Small intestine (tissue), 7 donors: ENCODE data around the gene EPSTI1. TPM values are rescaled to one million over a fixed set of nuclear protein-coding genes. Genes with fewer than 3 reads are reported as not detected.

Source experiments
- DNase-seq, 2 donors: peaks; one replicate each; pipeline versions ENCODE4 v3.0.0 to v3.0.0-alpha.2; 2013
- FAIRE-seq: peaks from 2 replicates; lab custom pipeline; 2012; peaks lifted over from hg19 to GRCh38; lab: Jason Lieb, UNC
- H3K27ac ChIP-seq, 3 donors: one replicate each; pipeline ENCODE4 v1.5.1; 2013; ENCODE audit warnings: low read length in 2 of 3, mild to moderate bottlenecking in 2 of 3, control low read depth in 1 of 3, inconsistent platforms in 1 of 3, low read depth in 1 of 3, moderate library complexity in 1 of 3
- H3K27me3 ChIP-seq, 3 donors: one replicate each; pipeline ENCODE4 v1.6.1; 2013; ENCODE audit warnings: low read length in 3 of 3, inconsistent platforms in 1 of 3; ENCODE audit not compliant: control insufficient read depth in 3 of 3, insufficient read depth in 3 of 3
- H3K36me3 ChIP-seq, 3 donors: one replicate each; pipeline ENCODE4 v1.6.1; 2013; ENCODE audit warnings: low read length in 3 of 3, inconsistent platforms in 1 of 3, low read depth in 1 of 3, mild to moderate bottlenecking in 1 of 3, moderate library complexity in 1 of 3; ENCODE audit not compliant: control insufficient read depth in 3 of 3, insufficient read depth in 2 of 3
- H3K4me1 ChIP-seq, 3 donors: one replicate each; pipeline ENCODE4 v1.6.1; 2013; ENCODE audit warnings: low read length in 2 of 3, inconsistent platforms in 1 of 3, low read depth in 1 of 3, mild to moderate bottlenecking in 1 of 3, moderate library complexity in 1 of 3; ENCODE audit not compliant: control insufficient read depth in 3 of 3, insufficient read depth in 2 of 3
- H3K4me3 ChIP-seq, 3 donors: one replicate each; pipeline ENCODE4 v1.5.1; 2013; ENCODE audit warnings: low read length in 3 of 3, control low read depth in 1 of 3, inconsistent platforms in 1 of 3, low read depth in 1 of 3, mild to moderate bottlenecking in 1 of 3, moderate library complexity in 1 of 3
- H3K9me3 ChIP-seq, 2 donors: one replicate each; pipeline ENCODE4 v1.6.1; 2013; ENCODE audit warnings: low read depth in 1 of 2, low read length in 1 of 2; ENCODE audit not compliant: control insufficient read depth in 2 of 2, insufficient read depth in 1 of 2
- WGBS, 3 donors: extraction: QIAGEN DNeasy Blood & Tissue Kit; methylation state at CpG; one replicate each; pipeline ENCODE4 v1.1.7; 2013; 5-methylcytosine and 5-hydroxymethylcytosine counted together
- polyA plus RNA-seq, 4 donors: library from polyadenylated mRNA; stranded (reverse) in 3 of 4; unstranded in 1 of 4; fragments of 200-250 nt in 3 of 4; fragments of 120-200 nt in 1 of 4; gene quantifications; one replicate each; pipeline versions ENCODE4 v1.2.1 to v1.2.3, GENCODE V29; 2013
- donor health status: healthy with polysubstance abuse.
- donor health status: control.
- donor health status: control.
- donor health status: Bipolar disorder and iron deficiency.
- donor health status: healthy.

Gene EPSTI1
- polyA plus RNA-seq, 4 donors: 11.3 to 83.8 (median 15.0) TPM

DNA sequence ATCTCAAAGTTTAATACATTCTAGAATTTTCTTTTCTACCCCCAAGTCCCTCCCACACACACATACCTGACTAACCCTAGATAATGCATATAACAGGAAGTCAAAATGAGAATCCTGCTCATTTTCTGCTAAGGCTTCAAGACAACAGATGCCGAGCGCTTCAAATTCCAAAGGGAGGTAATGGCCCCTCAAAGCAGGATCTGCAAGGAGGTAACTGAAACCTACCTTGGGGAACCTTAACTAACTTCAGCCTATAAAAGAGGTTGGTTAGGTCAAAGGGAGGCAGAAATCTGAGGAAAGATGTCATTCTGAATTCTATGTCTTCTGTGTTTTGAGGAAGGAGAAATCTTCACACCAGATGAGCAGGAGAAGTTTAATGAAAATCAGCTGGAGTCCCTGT is 26.8 kb downstream of the EPSTI1 start:
- FAIRE-seq: no peak

DNA sequence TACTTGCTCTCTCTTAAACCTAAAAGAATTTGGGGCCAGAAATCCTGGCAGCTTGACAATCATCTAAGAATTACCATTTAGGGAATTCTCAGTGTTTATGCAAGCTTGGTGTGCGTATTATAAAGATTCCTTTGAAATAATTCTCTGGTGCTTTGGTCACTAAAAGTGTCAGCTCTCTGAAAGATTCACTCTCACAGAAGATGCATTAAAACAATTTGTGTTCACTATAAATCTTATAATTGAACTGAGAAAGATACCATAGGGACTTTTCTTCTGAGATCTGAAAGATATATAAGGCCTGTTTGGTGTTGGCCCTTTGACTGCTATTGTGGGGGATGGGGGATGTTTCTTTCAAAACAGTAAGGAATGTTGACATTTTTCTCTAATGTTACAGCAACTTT is 27.3 kb downstream of the EPSTI1 start:
- Histone ChIP-seq H3K27me3 (no peaks in the 10 kb centered on the region), H3K4me3 (no peak overlapping the region), H3K36me3 (peaks cover 11 to 16% (median 14%) of the 10 kb centered on the region in 3 donors), H3K9me3 (no peaks in the 10 kb centered on the region), H3K27ac (peak overlapping the region in 1 of 3 donors; percentile 32), H3K4me1 (peaks cover under 1 to 27% (median 4%) of the 10 kb centered on the region in 3 donors)
- 80 to 98% (median 83%) methylated on average over 1 of the region's 1 CpG for WGBS, 3 donors
- DNase-seq (no peak), FAIRE-seq (no peak)

More for the DNA sequence above, 26.8 kb downstream of the EPSTI1 start:
- 74 to 92% (median 78%) methylated on average over 2 of the region's 2 CpGs for whole genome bisulfite sequencing, 3 donors
- Histone ChIP-seq H3K27ac (peak overlapping the region in 1 of 3 donors; percentile 32), H3K9me3 (no peaks in the 10 kb centered on the region), H3K27me3 (no peaks in the 10 kb centered on the region), H3K4me3 (no peak overlapping the region), H3K4me1 (peaks cover 2 to 31% (median 4%) of the 10 kb centered on the region in 3 donors), H3K36me3 (peaks cover 11 to 16% (median 14%) of the 10 kb centered on the region in 3 donors)
- no peak for DNase-seq

DNA sequence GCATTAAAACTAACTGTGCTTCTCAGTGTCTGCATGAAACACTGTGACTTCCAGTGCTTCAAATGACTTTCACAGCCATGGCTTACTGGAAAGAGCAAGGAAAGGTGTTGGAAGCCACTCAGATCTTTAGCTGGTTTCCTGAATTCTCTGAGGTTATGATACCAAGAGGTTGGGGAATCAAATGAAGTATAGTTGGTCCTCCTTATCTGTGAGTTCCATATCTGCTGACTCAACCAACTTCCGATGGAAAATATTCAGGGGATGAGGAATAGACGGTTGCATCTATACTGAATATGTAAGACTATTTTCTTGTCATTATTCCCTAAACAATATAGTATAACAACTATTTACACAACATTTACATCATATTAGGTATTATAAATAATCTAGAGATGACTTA is 32.4 kb downstream of the EPSTI1 start:
- FAIRE-seq: no peak

DNA sequence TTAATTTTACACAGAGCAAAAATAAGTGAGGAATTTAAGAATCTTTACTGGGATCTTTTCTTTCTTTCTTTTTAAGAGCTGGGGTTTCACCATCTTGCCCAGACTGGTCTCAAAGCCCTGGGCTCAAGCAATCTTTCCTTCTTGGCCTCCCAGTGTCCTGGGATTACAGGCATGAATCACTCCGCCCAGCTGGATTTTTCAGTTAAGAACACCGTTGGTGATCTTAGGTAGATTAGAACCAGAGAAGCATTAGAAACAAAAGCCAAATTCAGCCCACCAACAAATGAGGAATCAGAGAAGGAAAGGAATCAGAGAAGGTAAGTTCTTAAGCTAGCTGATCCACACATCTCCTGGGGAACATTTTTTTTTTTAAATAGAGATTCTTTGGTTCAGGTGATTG is 34.2 kb downstream of the EPSTI1 start:
- no peak for FAIRE-seq

More for the DNA sequence above, 32.4 kb downstream of the EPSTI1 start:
- no peaks in the 10 kb centered on the region for H3K27me3 ChIP-seq
- H3K9me3 ChIP-seq: no peaks in the 10 kb centered on the region
- no peak overlapping the region for H3K27ac ChIP-seq
- no peak for DNase-seq
- H3K36me3 ChIP-seq: peaks cover 21 to 22% (median 22%) of the 10 kb centered on the region in 3 donors
- 93 to 98% (median 94%) methylated on average over 2 of the region's 2 CpGs for WGBS, 3 donors
- H3K4me3 ChIP-seq: no peak overlapping the region
- H3K4me1 ChIP-seq: peaks cover 0 to 2% (median 0%) of the 10 kb centered on the region in 3 donors

DNA sequence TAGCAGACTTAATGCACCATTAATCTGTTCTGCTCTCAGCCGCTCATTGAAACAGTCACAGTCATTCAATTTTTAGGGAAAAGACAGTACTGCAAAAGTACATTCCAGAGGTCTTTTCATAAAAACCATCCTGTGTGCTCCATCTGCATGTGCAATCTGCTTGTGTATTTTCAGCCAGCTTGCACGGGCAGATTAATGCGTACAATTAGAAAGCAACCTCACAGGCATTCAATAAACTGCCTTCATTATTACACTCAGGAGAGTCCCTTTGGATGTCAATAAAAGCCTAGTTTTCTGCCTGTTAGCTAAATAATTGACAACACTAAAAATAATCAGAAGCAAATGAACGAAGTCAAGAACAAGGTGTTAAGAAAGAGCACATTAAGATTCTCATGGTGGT is 41.9 kb downstream of the EPSTI1 start:
- H3K27me3 ChIP-seq: no peaks in the 10 kb centered on the region
- H3K36me3 ChIP-seq: peaks cover 14 to 27% (median 18%) of the 10 kb centered on the region in 3 donors
- H3K9me3 ChIP-seq: peaks cover 0 to 4% of the 10 kb centered on the region in 2 donors
- WGBS, 3 donors: 86 to 95% (median 95%) methylated on average over 4 of the region's 4 CpGs
- DNase-seq: no peak
- H3K4me1 ChIP-seq: no peaks in the 10 kb centered on the region
- H3K27ac ChIP-seq: no peak overlapping the region
- H3K4me3 ChIP-seq: no peak overlapping the region
- FAIRE-seq: no peak

More for the DNA sequence above, 34.2 kb downstream of the EPSTI1 start:
- H3K27me3 ChIP-seq: no peaks in the 10 kb centered on the region
- no peak overlapping the region for H3K27ac ChIP-seq
- H3K4me3 ChIP-seq: no peak overlapping the region
- H3K4me1 ChIP-seq: peaks cover 0 to 2% (median 0%) of the 10 kb centered on the region in 3 donors
- WGBS, 3 donors: 91 to 95% (median 93%) methylated on average over 2 of the region's 2 CpGs
- H3K36me3 ChIP-seq: peaks cover 19 to 24% (median 20%) of the 10 kb centered on the region in 3 donors
- no peak for DNase-seq
- H3K9me3 ChIP-seq: no peaks in the 10 kb centered on the region

DNA sequence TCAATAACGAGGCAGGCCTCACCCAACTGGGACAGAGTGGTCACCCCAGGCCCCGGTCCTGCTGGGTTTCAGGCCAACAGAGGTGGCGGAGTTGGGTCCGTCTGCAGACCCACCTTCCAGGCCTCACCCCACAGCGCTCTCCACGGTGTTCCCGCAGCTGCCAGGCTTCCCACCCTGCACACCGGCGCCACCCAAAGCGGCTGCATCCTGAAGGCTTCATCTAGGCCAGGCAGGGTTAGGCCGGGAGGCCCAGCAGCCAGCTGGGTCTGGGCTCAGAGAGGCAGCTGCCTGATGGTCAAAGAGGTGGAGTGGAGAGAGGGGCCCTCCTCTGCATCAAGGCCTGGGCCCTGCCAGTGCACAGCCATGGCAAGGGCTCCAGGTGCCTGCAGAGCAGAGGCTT is 44.1 kb downstream of the EPSTI1 start:
- WGBS, 3 donors: 95 to 96% (median 96%) methylated on average over 11 of the region's 11 CpGs

DNA sequence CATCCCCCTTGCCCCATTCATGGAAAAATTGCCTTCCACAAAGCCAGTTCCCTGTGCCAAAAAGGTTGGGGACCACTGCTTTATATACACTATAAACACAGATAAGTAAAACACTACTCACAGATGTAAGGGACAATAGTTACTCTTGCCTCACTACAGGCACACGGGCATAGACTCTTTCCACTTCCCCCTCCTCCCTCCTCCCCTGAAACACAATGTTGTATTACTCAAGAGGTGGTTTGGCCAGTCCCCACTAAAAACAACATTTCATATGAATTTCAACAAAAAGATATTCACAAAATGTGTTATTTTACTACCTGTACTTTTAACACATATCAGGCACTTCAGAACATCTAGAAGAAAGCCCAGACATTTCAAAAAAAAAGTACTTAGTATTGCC is 45.1 kb downstream of the EPSTI1 start:
- Histone ChIP-seq H3K27me3 (no peaks in the 10 kb centered on the region), H3K36me3 (peaks cover 10 to 23% (median 15%) of the 10 kb centered on the region in 3 donors), H3K4me1 (no peaks in the 10 kb centered on the region), H3K27ac (no peak overlapping the region), H3K4me3 (no peak overlapping the region), H3K9me3 (peaks cover 0 to 7% of the 10 kb centered on the region in 2 donors)
- 35 to 85% (median 37%) methylated on average over 1 of the region's 1 CpG for WGBS, 3 donors
- FAIRE-seq (no peak), DNase-seq (no peak)

More for the DNA sequence above, 44.1 kb downstream of the EPSTI1 start:
- Histone ChIP-seq H3K4me3 (no peak overlapping the region), H3K27me3 (no peaks in the 10 kb centered on the region), H3K9me3 (peaks cover 0 to 7% of the 10 kb centered on the region in 2 donors), H3K36me3 (peaks cover 18 to 28% (median 19%) of the 10 kb centered on the region in 3 donors), H3K4me1 (no peaks in the 10 kb centered on the region), H3K27ac (no peak overlapping the region)
- DNase-seq (no peak), FAIRE-seq (no peak)

DNA sequence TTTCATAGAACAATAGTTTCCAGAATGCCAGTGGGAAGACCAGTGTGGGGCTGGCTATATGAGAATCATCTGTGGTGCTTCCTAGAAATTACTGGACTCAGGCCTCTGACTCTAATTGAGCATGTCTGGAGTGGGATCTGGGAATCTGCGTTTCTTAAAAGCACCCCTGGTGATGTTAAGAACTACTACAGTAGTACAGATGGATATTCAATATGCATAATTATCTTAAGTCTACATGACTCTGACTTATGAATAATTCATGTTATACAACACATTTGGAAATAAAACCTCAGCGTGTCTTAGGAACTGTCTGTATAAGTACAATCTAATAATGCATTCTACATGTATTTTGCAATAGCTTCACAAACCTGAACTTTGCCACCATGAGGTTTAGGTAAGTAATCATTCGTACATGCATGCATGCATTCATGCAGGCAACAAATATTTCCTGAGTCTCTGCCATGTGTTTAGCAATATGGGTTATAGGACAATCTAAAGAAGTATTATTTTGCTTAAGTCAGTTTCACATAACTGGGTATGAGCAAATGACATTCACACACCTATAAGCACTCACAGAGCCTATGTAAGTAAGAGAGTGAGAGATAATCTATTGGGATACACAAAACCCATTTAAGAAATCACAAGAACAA is 62.0 kb downstream of the EPSTI1 start:
- H3K36me3 ChIP-seq: peaks cover 2 to 17% (median 11%) of the 10 kb centered on the region in 3 donors
- H3K9me3 ChIP-seq: no peaks in the 10 kb centered on the region
- FAIRE-seq: no peak
- H3K4me1 ChIP-seq: no peaks in the 10 kb centered on the region
- no peak overlapping the region for H3K27ac ChIP-seq
- H3K27me3 ChIP-seq: no peaks in the 10 kb centered on the region
- 79 to 89% (median 85%) methylated on average over 3 of the region's 3 CpGs for WGBS, 3 donors
- H3K4me3 ChIP-seq: no peak overlapping the region
- DNase-seq: peak; percentile 9 to 31
